Endothelial cell of umbilical vein (primary cell): ENCODE measurements around the gene DNAJB8. TPM values are rescaled to one million over a fixed set of nuclear protein-coding genes. Genes with fewer than 3 reads are reported as not detected.

ENCODE experiments used
- BruUV-seq: library from RNA; stranded (reverse); fragments of 400-500 nt; replicated peaks from 2 replicates; lab custom pipeline; 2021; lab: Mats Ljungman, UMichigan
- CTCF ChIA-PET: fragments of 300-600, 350-600 bp; sonication (Branson Sonifier 250); formaldehyde crosslinking; loops from one replicate; lab custom pipeline; 2021; ENCODE audit warnings: antibody characterized with exemption, inconsistent platforms; lab: Charles Lee
- POLR2A ChIA-PET: fragments of 300-600, 350-600 bp; sonication (Branson Sonifier 250); formaldehyde crosslinking; loops from one replicate; lab custom pipeline; 2021; ENCODE audit warnings: antibody characterized with exemption, inconsistent platforms; lab: Charles Lee
- DNase-seq: peaks from one replicate; pipeline ENCODE4 v3.0.0-alpha.2; 2011; ENCODE audit warnings: low read depth, low spot score
- FAIRE-seq: peaks from 2 replicates; lab custom pipeline; 2011; peaks lifted over from hg19 to GRCh38; lab: Jason Lieb, UNC
- H2AFZ ChIP-seq: 2 replicates; pipeline ENCODE4 v1.6.0; 2012; ENCODE audit warnings: low read depth, low read length, control low read depth, inconsistent platforms
- H3K27ac ChIP-seq: 2 replicates; pipeline ENCODE4 v1.5.1; 2011; ENCODE audit warnings: low read depth, mild to moderate bottlenecking, control low read depth, low read length, moderate library complexity; ENCODE audit not compliant: insufficient read depth
- H3K27me3 ChIP-seq, 2 experiments: 2 replicates each; pipeline versions ENCODE4 v1.6.0 to v1.6.1; 2011; ENCODE audit warnings: low read length in 2 of 2, mixed read lengths in 1 of 2; ENCODE audit not compliant: control insufficient read depth in 2 of 2, insufficient read depth in 2 of 2
- H3K36me3 ChIP-seq, 2 experiments: 2 replicates in 1 of 2; 3 replicates in 1 of 2; pipeline ENCODE4 v1.5.1; 2011; ENCODE audit warnings: low read length in 2 of 2, mild to moderate bottlenecking in 1 of 2, moderate library complexity in 1 of 2; ENCODE audit not compliant: control insufficient read depth in 2 of 2, insufficient read depth in 2 of 2; ENCODE audit errors: extremely low read depth in 1 of 2
- H3K4me1 ChIP-seq: 3 replicates; pipeline ENCODE4 v1.5.1; 2011; ENCODE audit warnings: mild to moderate bottlenecking, low read length; ENCODE audit not compliant: control insufficient read depth, insufficient read depth; ENCODE audit errors: extremely low read depth
- H3K4me2 ChIP-seq: 2 replicates; pipeline ENCODE4 v1.6.1; 2011; ENCODE audit warnings: low read length, control low read depth, mixed read lengths; ENCODE audit not compliant: insufficient read depth
- H3K4me3 ChIP-seq, 3 experiments: fragments of 200-600 bp in 1 of 3; sonication (generic), shearing (Covaris generic) in 1 of 3; replicated peaks in 1 of 3; 2 replicates each; pipeline ENCODE4 v1.5.1; 2011 to 2016; ENCODE audit warnings: control low read depth in 3 of 3, low read length in 3 of 3, mild to moderate bottlenecking in 2 of 3, inconsistent platforms in 1 of 3, low read depth in 1 of 3, moderate library complexity in 1 of 3; ENCODE audit not compliant: insufficient read depth in 1 of 3
- H3K79me2 ChIP-seq: 2 replicates; pipeline ENCODE4 v1.6.0; 2012; ENCODE audit warnings: low read length, inconsistent platforms; ENCODE audit not compliant: control insufficient read depth, insufficient read depth
- H3K9ac ChIP-seq: replicated peaks from 2 replicates; pipeline ENCODE3; 2011; ENCODE audit warnings: low read length, control low read depth; ENCODE audit not compliant: insufficient read depth; ENCODE audit errors: extremely low read depth
- H3K9me1 ChIP-seq: replicated peaks from 3 replicates; pipeline ENCODE4 v1.6.0; 2011; ENCODE audit warnings: mild to moderate bottlenecking, low read length; ENCODE audit not compliant: control insufficient read depth, insufficient read depth; ENCODE audit errors: extremely low read depth
- H3K9me3 ChIP-seq: replicated peaks from 2 replicates; pipeline ENCODE4 v1.5.1; 2012; ENCODE audit warnings: low read length, inconsistent platforms; ENCODE audit not compliant: control insufficient read depth, insufficient read depth
- H4K20me1 ChIP-seq: replicated peaks from 2 replicates; pipeline ENCODE3; 2011; ENCODE audit warnings: mild to moderate bottlenecking, low read length; ENCODE audit not compliant: control insufficient read depth, insufficient read depth; ENCODE audit errors: extremely low read depth
- CTCF ChIP-seq, 2 donors: IDR thresholded peaks; 1 replicate in 1 of 2; 2 replicates in 1 of 2; pipeline ENCODE4 v1.5.1; 2011; ENCODE audit warnings: low read length in 2 of 2, mild to moderate bottlenecking in 2 of 2, moderate library complexity in 2 of 2, control low read depth in 1 of 2, inconsistent platforms in 1 of 2, low read depth in 1 of 2; ENCODE audit not compliant: insufficient read depth in 1 of 2; ENCODE audit errors: extremely low read depth in 1 of 2
- EZH2 ChIP-seq: IDR thresholded peaks from 2 replicates; pipeline ENCODE4 v1.6.1; 2012; ENCODE audit warnings: borderline replicate concordance, low read depth, mild to moderate bottlenecking, moderate library complexity, low read length, inconsistent platforms; ENCODE audit not compliant: severe bottlenecking
- GATA2 ChIP-seq: IDR thresholded peaks from 2 replicates; pipeline ENCODE4 v1.7.0; 2011; ENCODE audit warnings: low read depth, mild to moderate bottlenecking, moderate library complexity, mixed read lengths, low read length; ENCODE audit not compliant: insufficient read length, insufficient read depth
- JUN ChIP-seq: IDR thresholded peaks from 2 replicates; pipeline ENCODE4 v1.6.1; 2011; ENCODE audit warnings: borderline replicate concordance, low read depth; ENCODE audit not compliant: insufficient read length, insufficient read depth
- POLR2AphosphoS5 ChIP-seq: IDR thresholded peaks from 2 replicates; pipeline ENCODE4 v1.6.1; 2012; ENCODE audit warnings: low read depth, mild to moderate bottlenecking, control low read depth, low read length, moderate library complexity; ENCODE audit not compliant: insufficient read depth
- dilution Hi-C: fragments of 300-500 bp; cut with MboI; formaldehyde crosslinking; loops from one replicate; pipeline ENCODE4 v1.15.0; 2019; ENCODE audit warnings: low sequenced_read_pairs; ENCODE audit not compliant: extremely low pct_ligation_motif_present
- intact Hi-C: fragments of 100-400 bp; cut with micrococcal nuclease; formaldehyde crosslinking; loops from one replicate; pipeline ENCODE4 v1.10.0; 2022
- polyA plus RNA-seq, 4 experiments: library from polyadenylated mRNA; depleted of rRNA in 3 of 4; stranded (reverse) in 3 of 4; unstranded in 1 of 4; fragments of >200 nt; gene quantifications; 2 replicates each; pipeline versions ENCODE4 v1.2.1 to v1.2.3, GENCODE V29; 2011 to 2012; ENCODE audit warnings: missing spikeins in 1 of 4
- total RNA-seq: library from RNA; stranded (reverse); gene quantifications from 2 replicates; pipeline ENCODE4 v1.2.3, GENCODE V29; 2021

Gene DNAJB8
- total and polyA plus RNA-seq, 2 donors (not counting 3 experiments of a cell fraction or from before 2014, with no cell fraction given), result not detected

GRCh38 chr3:128485282-128486204, 18.9 kb upstream of the DNAJB8 start:
- DNase-seq, result no peak
- peak overlapping the region; percentile 96 for H3K4me2 ChIP-seq
- no TSS peak for BruUV-seq
- H4K20me1 ChIP-seq, result no peaks in the 10 kb centered on the region
- no peak overlapping the region for H2AFZ ChIP-seq
- peaks cover 90% of the 10 kb centered on the region for H3K79me2 ChIP-seq
- H3K4me1 ChIP-seq, result peaks cover 52% of the 10 kb centered on the region
- no peaks in the 10 kb centered on the region for H3K27me3 ChIP-seq
- TF ChIP-seq POLR2AphosphoS5 (no peak), GATA2 (no peak), EZH2 (no peak), JUN (no peak), CTCF (IDR thresholded peaks at IDR 0.05; ENCODE audit: extremely low read depth in 1 of 2, insufficient read depth in 1 of 2, low read depth in 1 of 2, low read length in 2 of 2) (no peak)
- H3K9me3 ChIP-seq, result no peaks in the 10 kb centered on the region
- ChIA-PET CTCF (interaction anchor here (1.0 to 6.2 kb wide), 5 partner anchors 12 to 99 kb away, joined by 3 to 48 read pairs (median 4); no protein-coding TSS in a partner anchor), POLR2A (no interaction called here)
- no peak for FAIRE-seq
- H3K27ac ChIP-seq, result peak overlapping the region; percentile 97
- no peaks in the 10 kb centered on the region for H3K9me1 ChIP-seq
- peak overlapping the region; percentile 84 for H3K9ac ChIP-seq
- peaks cover 2 to 16% of the 10 kb centered on the region in 2 experiments for H3K36me3 ChIP-seq
- H3K4me3 ChIP-seq, result peak overlapping the region; percentile 77 to 95 (median 83)
- dilution Hi-C loops (no loop called here), intact Hi-C loops (no loop called here)
